Large intestine (tissue), 3 donors: Measurements from ENCODE around the gene PCDHA5. TPM values are rescaled to one million over a fixed set of nuclear protein-coding genes. Genes with fewer than 3 reads are reported as not detected.
"Not testable (repeated sequence)": the region's sequence is repeated elsewhere in the genome, so short reads cannot be mapped to it uniquely, and the experiment has no call there.

Source experiments
- DNase-seq, 2 donors: peaks; one replicate each; pipeline versions ENCODE4 v3.0.0 to v3.0.0-alpha.2; 2013
- H3K27ac ChIP-seq: one replicate; pipeline ENCODE4 v1.5.1; 2013; ENCODE audit warnings: low read length
- H3K27me3 ChIP-seq: 2 replicates; pipeline ENCODE4 v1.6.1; 2013; ENCODE audit warnings: low read length; ENCODE audit not compliant: control insufficient read depth, insufficient read depth
- H3K36me3 ChIP-seq: 2 replicates; pipeline ENCODE4 v1.6.1; 2013; ENCODE audit warnings: low read length; ENCODE audit not compliant: control insufficient read depth, insufficient read depth
- H3K4me1 ChIP-seq: one replicate; pipeline ENCODE4 v1.6.1; 2013; ENCODE audit warnings: low read length; ENCODE audit not compliant: control insufficient read depth, insufficient read depth
- H3K4me3 ChIP-seq: one replicate; pipeline ENCODE4 v1.5.1; 2013; ENCODE audit warnings: low read length
- H3K9me3 ChIP-seq: one replicate; pipeline ENCODE4 v1.6.1; 2013; ENCODE audit warnings: mild to moderate bottlenecking, low read depth, low read length, moderate library complexity; ENCODE audit not compliant: control insufficient read depth
- WGBS: methylation state at CpG from one replicate; pipeline ENCODE4 v1.1.5; 2013; ENCODE audit warnings: low lambda C conversion rate; ENCODE audit not compliant: insufficient coverage; 5-methylcytosine and 5-hydroxymethylcytosine counted together
- polyA plus RNA-seq: library from polyadenylated mRNA; unstranded; fragments of 120-200 nt; gene quantifications from one replicate; pipeline ENCODE4 v1.2.1, GENCODE V29; 2013

The PCDHA5 gene
- polyA plus RNA-seq, 1 donor = 0.46 TPM

DNA sequence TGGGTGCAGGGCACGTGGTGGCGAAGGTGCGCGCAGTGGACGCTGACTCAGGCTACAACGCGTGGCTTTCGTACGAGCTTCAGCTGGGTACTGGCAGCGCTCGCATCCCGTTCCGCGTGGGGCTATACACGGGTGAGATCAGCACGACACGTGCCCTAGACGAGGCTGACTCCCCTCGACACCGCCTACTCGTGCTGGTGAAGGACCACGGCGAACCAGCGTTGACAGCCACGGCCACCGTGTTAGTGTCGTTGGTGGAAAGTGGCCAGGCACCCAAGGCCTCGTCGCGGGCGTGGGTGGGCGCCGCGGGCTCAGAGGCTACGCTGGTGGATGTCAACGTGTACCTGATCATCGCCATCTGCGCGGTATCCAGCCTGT is 24.7 kb upstream of the PCDHA5 start:
- no peaks in the 10 kb centered on the region for H3K27me3 ChIP-seq
- H3K9me3 ChIP-seq = peaks cover 26% of the 10 kb centered on the region
- DNase-seq = no peak
- no CpG with 5 or more reads among the region's 39 CpGs for WGBS
- H3K27ac ChIP-seq = no peak overlapping the region
- no peaks in the 10 kb centered on the region for H3K36me3 ChIP-seq
- H3K4me1 ChIP-seq = no peaks in the 10 kb centered on the region
- H3K4me3 ChIP-seq = no peak overlapping the region

DNA sequence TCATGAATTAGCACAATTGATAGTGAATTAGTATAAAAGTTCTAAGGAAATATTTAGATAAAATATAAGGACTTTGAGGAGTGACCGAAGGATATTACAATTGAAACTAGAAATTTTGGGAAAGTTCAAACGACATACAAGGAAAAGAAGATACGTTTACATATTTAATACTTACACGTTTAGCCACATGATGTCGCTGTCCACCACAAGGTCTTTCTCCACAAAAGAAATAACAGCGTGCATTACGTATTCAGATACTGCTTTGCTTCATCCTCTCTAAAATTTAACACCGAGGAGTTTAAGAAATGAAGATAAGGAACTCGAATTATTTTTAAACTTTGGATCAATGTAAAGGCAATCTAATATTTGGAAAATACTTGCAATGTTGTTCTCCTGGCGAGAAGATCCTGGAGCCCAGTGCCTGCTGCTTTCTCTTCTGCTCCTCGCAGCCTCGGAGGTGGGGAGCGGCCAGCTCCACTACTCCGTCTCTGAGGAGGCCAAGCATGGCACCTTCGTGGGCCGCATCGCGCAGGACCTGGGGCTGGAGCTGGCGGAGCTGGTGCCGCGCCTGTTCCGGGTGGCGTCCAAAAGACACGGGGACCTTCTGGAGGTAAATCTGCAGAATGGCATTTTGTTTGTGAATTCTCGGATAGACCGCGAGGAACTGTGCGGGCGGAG is 20.5 kb upstream of the PCDHA5 start, which contains the start of gene PCDHA3:
Gene PCDHA3, plus strand, starts transcription at position 242 of the 678 bp plus-strand sequence.
- Histone ChIP-seq H3K36me3 (no peaks in the 10 kb centered on the region), H3K9me3 (peaks cover 30% of the 10 kb centered on the region), H3K4me1 (no peaks in the 10 kb centered on the region), H3K27ac (no peak within 1 kb of the TSS), H3K4me3 (no peak within 1 kb of the TSS), H3K27me3 (peaks cover 2% of the 10 kb centered on the region)
- no peak for DNase-seq
- WGBS = 35% methylated on average over 2 of the region's 29 CpGs

DNA sequence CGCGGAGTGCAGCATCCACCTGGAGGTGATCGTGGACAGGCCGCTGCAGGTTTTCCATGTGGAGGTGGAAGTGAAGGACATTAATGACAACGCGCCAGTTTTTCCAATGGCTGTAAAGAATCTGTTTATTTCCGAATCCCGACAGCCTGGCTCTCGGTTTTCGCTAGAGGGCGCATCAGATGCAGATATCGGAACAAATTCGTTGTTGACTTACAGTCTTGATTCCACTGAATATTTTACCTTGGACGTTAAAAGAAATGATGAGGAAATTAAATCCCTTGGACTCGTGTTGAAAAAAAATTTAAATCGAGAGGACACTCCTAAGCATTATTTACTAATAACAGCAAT is 19.9 kb upstream of the PCDHA5 start:
- DNase-seq = no peak
- H3K27ac ChIP-seq = no peak overlapping the region
- peaks cover 2% of the 10 kb centered on the region for H3K27me3 ChIP-seq
- no peak overlapping the region for H3K4me3 ChIP-seq
- no peaks in the 10 kb centered on the region for H3K4me1 ChIP-seq
- H3K9me3 ChIP-seq = peaks cover 24% of the 10 kb centered on the region
- WGBS = 0% methylated on average over 1 of the region's 16 CpGs
- H3K36me3 ChIP-seq = no peaks in the 10 kb centered on the region

DNA sequence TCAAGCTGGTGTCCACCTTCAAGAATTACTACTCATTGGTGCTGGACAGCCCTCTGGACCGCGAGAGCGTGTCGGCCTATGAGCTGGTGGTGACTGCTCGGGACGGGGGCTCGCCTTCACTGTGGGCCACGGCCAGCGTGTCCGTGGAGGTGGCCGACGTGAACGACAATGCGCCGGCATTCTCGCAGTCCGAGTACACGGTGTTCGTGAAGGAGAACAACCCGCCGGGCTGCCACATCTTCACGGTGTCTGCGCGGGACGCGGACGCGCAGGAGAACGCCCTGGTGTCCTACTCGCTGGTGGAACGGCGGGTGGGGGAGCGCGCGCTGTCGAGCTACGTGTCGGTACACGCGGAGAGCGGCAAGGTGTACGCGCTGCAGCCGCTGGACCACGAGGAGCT is 19.0 kb upstream of the PCDHA5 start:
- no CpG with 5 or more reads among the region's 45 CpGs for WGBS
- H3K4me3 ChIP-seq, H3K27ac ChIP-seq, H3K36me3 ChIP-seq, H3K27me3 ChIP-seq, H3K4me1 ChIP-seq, DNase-seq: not testable (repeated sequence)
- peaks cover 21% of the 10 kb centered on the region for H3K9me3 ChIP-seq

DNA sequence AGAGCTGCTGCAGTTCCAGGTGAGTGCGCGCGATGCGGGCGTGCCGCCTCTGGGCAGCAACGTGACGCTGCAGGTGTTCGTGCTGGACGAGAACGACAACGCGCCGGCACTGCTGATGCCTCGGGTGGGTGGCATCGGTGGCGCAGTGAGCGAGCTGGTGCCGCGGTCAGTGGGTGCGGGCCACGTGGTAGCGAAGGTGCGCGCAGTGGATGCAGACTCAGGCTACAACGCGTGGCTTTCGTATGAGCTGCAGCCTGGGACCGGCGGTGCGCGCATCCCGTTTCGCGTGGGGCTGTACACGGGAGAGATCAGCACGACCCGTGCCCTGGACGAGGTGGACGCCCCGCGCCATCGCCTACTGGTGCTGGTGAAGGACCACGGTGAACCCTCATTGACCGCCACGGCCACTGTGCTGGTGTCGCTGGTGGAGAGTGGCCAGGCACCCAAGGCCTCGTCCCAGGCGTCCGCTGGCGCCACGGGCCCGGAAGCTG is 18.6 kb upstream of the PCDHA5 start:
- H3K27me3 ChIP-seq = peaks cover 2% of the 10 kb centered on the region
- no CpG with 5 or more reads among the region's 53 CpGs for WGBS

DNA sequence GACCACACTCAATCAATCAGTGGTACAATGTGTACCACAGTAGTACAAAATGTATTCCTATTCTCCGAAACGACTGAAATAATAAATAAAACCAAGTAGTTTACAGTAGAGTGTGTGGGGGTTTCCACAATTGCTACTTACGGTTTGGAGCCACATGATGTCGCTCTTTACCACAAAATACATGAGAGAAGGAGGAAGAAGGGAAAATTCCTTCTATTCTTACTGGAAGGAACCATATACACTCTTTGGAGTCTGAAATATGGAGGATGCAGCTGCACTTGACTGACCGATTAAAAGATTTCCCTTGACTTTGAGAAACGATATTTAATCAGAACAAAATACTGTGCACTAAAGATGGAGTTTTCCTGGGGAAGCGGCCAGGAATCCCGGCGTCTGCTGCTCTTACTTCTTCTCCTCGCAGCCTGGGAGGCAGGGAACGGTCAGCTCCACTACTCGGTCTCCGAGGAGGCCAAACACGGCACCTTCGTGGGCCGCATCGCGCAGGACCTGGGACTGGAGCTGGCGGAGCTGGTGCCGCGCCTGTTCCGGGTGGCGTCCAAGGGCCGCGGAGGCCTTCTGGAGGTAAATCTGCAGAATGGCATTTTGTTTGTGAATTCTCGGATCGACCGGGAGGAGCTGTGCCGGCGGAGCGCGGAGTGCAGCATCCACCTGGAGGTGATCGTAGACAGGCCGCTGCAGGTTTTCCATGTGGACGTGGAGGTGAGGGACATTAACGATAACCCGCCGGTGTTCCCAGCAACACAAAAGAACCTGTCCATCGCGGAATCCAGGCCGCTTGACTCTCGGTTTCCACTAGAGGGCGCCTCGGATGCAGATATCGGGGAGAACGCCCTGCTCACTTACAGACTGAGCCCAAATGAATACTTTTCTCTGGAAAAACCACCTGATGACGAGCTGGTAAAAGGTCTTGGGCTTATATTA is 14.3 kb upstream of the PCDHA5 start, which contains the start of gene PCDHA4:
Gene PCDHA4, plus strand, starts transcription at position 235 of the 942 bp plus-strand sequence.
- no peak for DNase-seq
- H3K27ac ChIP-seq = no peak within 1 kb of the TSS
- no CpG with 5 or more reads among the region's 47 CpGs for WGBS
- H3K36me3 ChIP-seq = no peaks in the 10 kb centered on the region
- H3K4me1 ChIP-seq = no peaks in the 10 kb centered on the region
- H3K4me3 ChIP-seq = no peak within 1 kb of the TSS
- H3K9me3 ChIP-seq = peaks cover 35% of the 10 kb centered on the region
- H3K27me3 ChIP-seq = peaks cover 2% of the 10 kb centered on the region

More for the DNA sequence above, 18.6 kb upstream of the PCDHA5 start:
- Histone ChIP-seq H3K4me3 (no peak overlapping the region), H3K4me1 (no peaks in the 10 kb centered on the region), H3K36me3 (no peaks in the 10 kb centered on the region), H3K9me3 (peaks cover 25% of the 10 kb centered on the region), H3K27ac (no peak overlapping the region)
- no peak for DNase-seq

DNA sequence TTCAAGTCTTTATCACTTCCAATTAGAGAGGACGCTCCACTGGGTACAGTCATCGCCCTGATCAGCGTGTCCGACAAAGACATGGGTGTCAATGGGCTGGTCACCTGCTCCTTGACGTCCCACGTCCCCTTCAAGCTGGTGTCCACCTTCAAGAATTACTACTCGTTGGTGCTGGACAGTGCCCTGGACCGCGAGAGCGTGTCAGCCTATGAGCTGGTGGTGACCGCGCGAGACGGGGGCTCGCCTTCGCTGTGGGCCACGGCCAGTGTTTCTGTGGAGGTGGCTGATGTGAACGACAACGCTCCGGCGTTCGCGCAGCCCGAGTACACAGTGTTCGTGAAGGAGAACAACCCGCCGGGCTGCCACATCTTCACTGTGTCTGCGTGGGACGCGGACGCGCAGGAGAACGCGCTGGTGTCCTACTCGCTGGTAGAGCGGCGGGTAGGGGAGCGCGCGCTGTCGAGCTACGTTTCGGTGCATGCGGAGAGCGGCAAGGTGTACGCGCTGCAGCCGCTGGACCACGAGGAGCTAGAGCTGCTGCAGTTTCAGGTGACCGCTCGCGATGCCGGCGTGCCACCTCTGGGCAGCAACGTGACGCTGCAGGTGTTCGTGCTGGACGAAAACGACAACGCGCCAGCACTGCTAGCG is 13.0 kb upstream of the PCDHA5 start:
- H3K27me3 ChIP-seq, H3K4me3 ChIP-seq, H3K4me1 ChIP-seq, H3K27ac ChIP-seq, H3K36me3 ChIP-seq, DNase-seq: not testable (repeated sequence)
- H3K9me3 ChIP-seq = peaks cover 25% of the 10 kb centered on the region
- no CpG with 5 or more reads among the region's 62 CpGs for WGBS

DNA sequence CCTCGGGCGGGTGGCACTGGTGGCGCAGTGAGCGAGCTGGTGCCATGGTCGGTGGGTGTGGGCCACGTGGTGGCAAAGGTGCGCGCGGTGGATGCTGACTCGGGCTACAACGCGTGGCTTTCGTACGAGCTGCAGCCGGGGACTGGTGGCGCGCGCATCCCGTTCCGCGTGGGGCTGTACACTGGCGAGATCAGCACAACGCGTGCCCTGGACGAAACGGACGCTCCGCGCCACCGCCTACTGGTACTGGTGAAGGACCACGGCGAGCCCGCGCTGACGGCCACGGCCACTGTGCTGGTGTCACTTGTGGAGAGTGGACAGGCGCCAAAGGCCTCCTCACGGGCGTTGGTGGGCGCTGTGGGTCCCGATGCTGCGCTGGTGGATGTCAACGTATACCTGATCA is 12.5 kb upstream of the PCDHA5 start:
- no peak overlapping the region for H3K4me3 ChIP-seq
- H3K9me3 ChIP-seq = peaks cover 25% of the 10 kb centered on the region
- H3K4me1 ChIP-seq = no peaks in the 10 kb centered on the region
- no peaks in the 10 kb centered on the region for H3K36me3 ChIP-seq
- DNase-seq = no peak
- no peaks in the 10 kb centered on the region for H3K27me3 ChIP-seq
- no CpG with 5 or more reads among the region's 43 CpGs for WGBS
- H3K27ac ChIP-seq = no peak overlapping the region

DNA sequence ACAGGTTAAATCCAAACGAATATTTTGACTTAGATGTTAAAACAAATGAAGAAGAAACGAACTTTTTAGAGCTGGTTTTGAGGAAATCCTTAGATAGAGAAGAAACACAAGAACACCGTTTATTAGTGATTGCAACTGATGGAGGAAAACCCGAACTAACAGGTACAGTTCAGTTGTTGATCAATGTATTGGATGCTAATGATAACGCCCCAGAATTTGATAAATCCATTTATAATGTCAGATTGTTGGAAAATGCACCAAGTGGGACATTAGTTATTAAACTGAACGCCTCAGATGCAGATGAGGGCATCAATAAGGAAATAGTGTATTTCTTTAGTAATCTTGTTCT is 842 bp downstream of the PCDHA5 start:
- H3K36me3 ChIP-seq = no peaks in the 10 kb centered on the region
- no peak overlapping the region for H3K4me3 ChIP-seq
- no peak for DNase-seq
- H3K9me3 ChIP-seq = peaks cover 25% of the 10 kb centered on the region
- no peaks in the 10 kb centered on the region for H3K27me3 ChIP-seq
- no peaks in the 10 kb centered on the region for H3K4me1 ChIP-seq
- WGBS = 31% methylated on average over 5 of the region's 6 CpGs
- H3K27ac ChIP-seq = no peak overlapping the region

DNA sequence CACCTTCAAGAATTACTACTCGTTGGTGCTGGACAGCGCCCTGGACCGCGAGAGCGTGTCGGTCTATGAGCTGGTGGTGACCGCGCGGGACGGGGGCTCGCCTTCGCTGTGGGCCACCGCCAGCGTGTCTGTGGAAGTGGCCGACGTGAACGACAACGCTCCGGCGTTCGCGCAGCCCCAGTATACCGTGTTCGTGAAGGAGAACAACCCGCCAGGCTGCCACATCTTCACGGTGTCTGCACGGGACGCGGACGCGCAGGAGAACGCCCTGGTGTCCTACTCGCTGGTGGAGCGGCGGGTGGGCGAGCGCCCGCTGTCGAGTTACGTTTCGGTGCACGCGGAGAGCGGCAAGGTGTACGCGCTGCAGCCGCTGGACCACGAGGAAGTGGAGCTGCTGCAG is 1.6 kb downstream of the PCDHA5 start:
- WGBS = no CpG with 5 or more reads among the region's 48 CpGs
- H3K4me3 ChIP-seq, H3K27me3 ChIP-seq, H3K4me1 ChIP-seq, DNase-seq, H3K27ac ChIP-seq, H3K36me3 ChIP-seq: not testable (repeated sequence)
- H3K9me3 ChIP-seq = peaks cover 26% of the 10 kb centered on the region
